H1 (cell line): ENCODE measurements around the gene KRTAP5-6. TPM values are rescaled to one million over a fixed set of nuclear protein-coding genes. Genes with fewer than 3 reads are reported as not detected.

Source experiments
- CTCF ChIA-PET: fragments of 300-600 bp; sonication (Branson Sonifier 250); formaldehyde crosslinking; loops from one replicate; lab custom pipeline; 2021; ENCODE audit not compliant: partially characterized antibody; lab: Charles Lee
- POLR2A ChIA-PET: fragments of 300-600 bp; sonication (Branson Sonifier 250); formaldehyde crosslinking; loops from one replicate; lab custom pipeline; 2021; ENCODE audit warnings: inconsistent platforms; ENCODE audit not compliant: partially characterized antibody; lab: Charles Lee
- DNase-seq, 2 experiments: peaks; one replicate each; pipeline versions ENCODE4 v3.0.0 to v3.0.0-alpha.2; 2010 to 2022; ENCODE audit warnings: low spot score in 2 of 2, low read depth in 1 of 2, mixed read lengths in 1 of 2
- FAIRE-seq: peaks from 2 replicates; lab custom pipeline; 2011; peaks lifted over from hg19 to GRCh38; lab: Jason Lieb, UNC
- H2AFZ ChIP-seq: 2 replicates; pipeline ENCODE4 v1.8.1; 2012; ENCODE audit warnings: low read length, inconsistent platforms
- H2AK5ac ChIP-seq: 2 replicates; pipeline ENCODE4 v1.6.1; 2013; ENCODE audit warnings: low read depth, low read length
- H2BK120ac ChIP-seq: replicated peaks from 2 replicates; pipeline ENCODE3; 2013; ENCODE audit warnings: low read depth, low read length, inconsistent platforms
- H2BK12ac ChIP-seq: 2 replicates; pipeline ENCODE4 v1.6.1; 2013; ENCODE audit warnings: low read depth, low read length
- H2BK15ac ChIP-seq: 2 replicates; pipeline ENCODE4 v1.6.1; 2013; ENCODE audit warnings: low read length
- H2BK20ac ChIP-seq: 2 replicates; pipeline ENCODE4 v1.6.1; 2013; ENCODE audit warnings: low read length
- H2BK5ac ChIP-seq: 2 replicates; pipeline ENCODE4 v1.6.1; 2013; ENCODE audit warnings: low read depth, low read length
- H3K14ac ChIP-seq: 2 replicates; pipeline ENCODE4 v1.6.1; 2013; ENCODE audit warnings: inconsistent platforms; ENCODE audit not compliant: insufficient read length
- H3K18ac ChIP-seq: 2 replicates; pipeline ENCODE4 v1.6.1; 2013; ENCODE audit warnings: low read length; ENCODE audit errors: extremely low read depth
- H3K23ac ChIP-seq: 2 replicates; pipeline ENCODE4 v1.6.1; 2013; ENCODE audit warnings: inconsistent platforms; ENCODE audit not compliant: insufficient read length
- H3K23me2 ChIP-seq: 2 replicates; pipeline ENCODE4 v1.6.1; 2013; ENCODE audit warnings: low read depth, low read length
- H3K27ac ChIP-seq: 2 replicates; pipeline ENCODE4 v1.6.1; 2011; ENCODE audit warnings: low read depth, low read length, inconsistent platforms
- H3K27me3 ChIP-seq, 4 experiments: replicated peaks in 1 of 4; 1 replicate in 1 of 4; 2 replicates in 3 of 4; pipeline versions ENCODE4 v1.6.1 to v1.8.1; 2011 to 2013; ENCODE audit warnings: low read length in 3 of 4, mild to moderate bottlenecking in 3 of 4, inconsistent platforms in 2 of 4, mixed read lengths in 2 of 4, moderate library complexity in 1 of 4; ENCODE audit not compliant: control insufficient read depth in 3 of 4, insufficient read depth in 3 of 4; ENCODE audit errors: extremely low read depth in 1 of 4
- H3K36me3 ChIP-seq, 4 experiments: 2 replicates each; pipeline versions ENCODE4 v1.6.1 to v1.8.1; 2011 to 2013; ENCODE audit warnings: mild to moderate bottlenecking in 4 of 4, low read length in 3 of 4, moderate library complexity in 2 of 4, control low read depth in 1 of 4, inconsistent platforms in 1 of 4; ENCODE audit not compliant: insufficient read depth in 4 of 4, control insufficient read depth in 2 of 4
- H3K4ac ChIP-seq: replicated peaks from 2 replicates; pipeline ENCODE3; 2013; ENCODE audit warnings: low read length, low read depth, mixed read lengths, inconsistent platforms; ENCODE audit not compliant: insufficient read length
- H3K4me1 ChIP-seq, 4 experiments: replicated peaks in 1 of 4; 1 replicate in 1 of 4; 2 replicates in 3 of 4; pipeline versions ENCODE4 v1.6.1 to v1.8.1; 2011 to 2013; ENCODE audit warnings: low read length in 3 of 4, inconsistent platforms in 2 of 4, mixed read lengths in 1 of 4; ENCODE audit not compliant: insufficient read depth in 4 of 4, control insufficient read depth in 3 of 4
- H3K4me2 ChIP-seq, 2 experiments: 2 replicates each; pipeline versions ENCODE4 v1.6.1 to v1.8.1; 2011 to 2013; ENCODE audit warnings: low read depth in 2 of 2, low read length in 2 of 2, control low read depth in 1 of 2, inconsistent platforms in 1 of 2, mild to moderate bottlenecking in 1 of 2; ENCODE audit not compliant: insufficient read depth in 1 of 2
- H3K4me3 ChIP-seq, 4 experiments: fragments of 200-600, 300-600 bp in 1 of 4; sonication (generic), shearing (Covaris generic), sonication (Bioruptor Twin) in 1 of 4; 2 replicates each; pipeline versions ENCODE4 v1.5.1 to v1.8.1; 2011 to 2016; ENCODE audit warnings: low read length in 4 of 4, low read depth in 3 of 4, control low read depth in 2 of 4, inconsistent platforms in 2 of 4, mild to moderate bottlenecking in 2 of 4, mixed read lengths in 1 of 4, moderate library complexity in 1 of 4; ENCODE audit not compliant: insufficient read depth in 2 of 4; ENCODE audit errors: extremely low read depth in 1 of 4
- H3K56ac ChIP-seq: replicated peaks from 2 replicates; pipeline ENCODE3; 2013; ENCODE audit warnings: low read depth, mild to moderate bottlenecking, mixed read lengths, low read length, inconsistent platforms; ENCODE audit not compliant: insufficient read length
- H3K79me1 ChIP-seq: 2 replicates; pipeline ENCODE4 v1.6.1; 2013; ENCODE audit warnings: low read depth, low read length, control low read depth
- H3K79me2 ChIP-seq, 2 experiments: 2 replicates each; pipeline versions ENCODE4 v1.6.1 to v1.8.1; 2012 to 2013; ENCODE audit warnings: low read length in 2 of 2, mild to moderate bottlenecking in 2 of 2, inconsistent platforms in 1 of 2; ENCODE audit not compliant: insufficient read depth in 2 of 2, control insufficient read depth in 1 of 2
- H3K9ac ChIP-seq, 4 experiments: replicated peaks in 1 of 4; 1 replicate in 1 of 4; 2 replicates in 3 of 4; pipeline versions ENCODE4 v1.6.1 to v1.8.1; 2011 to 2013; ENCODE audit warnings: low read depth in 3 of 4, low read length in 3 of 4, control low read depth in 2 of 4, mild to moderate bottlenecking in 2 of 4, moderate library complexity in 2 of 4, inconsistent platforms in 1 of 4; ENCODE audit errors: extremely low read depth in 1 of 4
- H3K9me3 ChIP-seq, 2 experiments: 2 replicates each; pipeline versions ENCODE4 v1.6.1 to v1.8.1; 2012 to 2013; ENCODE audit warnings: mild to moderate bottlenecking in 2 of 2, moderate library complexity in 2 of 2, control low read depth in 1 of 2, inconsistent platforms in 1 of 2, low read depth in 1 of 2, low read length in 1 of 2, mixed read lengths in 1 of 2; ENCODE audit not compliant: insufficient read depth in 2 of 2
- H4K20me1 ChIP-seq, 2 experiments: replicated peaks in 1 of 2; 2 replicates each; pipeline versions ENCODE3 to v1.8.1; 2011 to 2013; ENCODE audit warnings: inconsistent platforms in 2 of 2, low read length in 2 of 2, mild to moderate bottlenecking in 1 of 2; ENCODE audit not compliant: insufficient read depth in 2 of 2, control insufficient read depth in 1 of 2
- H4K5ac ChIP-seq: 2 replicates; pipeline ENCODE4 v1.6.1; 2013; ENCODE audit warnings: low read length, low read depth, mixed read lengths, inconsistent platforms; ENCODE audit not compliant: insufficient read length
- H4K8ac ChIP-seq: 2 replicates; pipeline ENCODE4 v1.8.0; 2013; ENCODE audit warnings: mild to moderate bottlenecking, moderate library complexity, low read length, inconsistent platforms; ENCODE audit not compliant: insufficient read depth; ENCODE audit errors: extremely low read depth
- H4K91ac ChIP-seq: replicated peaks from 2 replicates; pipeline ENCODE3; 2013; ENCODE audit warnings: low read length, mixed read lengths, inconsistent platforms; ENCODE audit not compliant: insufficient read length
- POU5F1 ChIP-seq: IDR thresholded peaks from 2 replicates; pipeline ENCODE4 v1.6.1; 2011; ENCODE audit warnings: low read depth, mild to moderate bottlenecking, low read length, moderate library complexity
- SAP30 ChIP-seq: fragments of 300-600 bp; sonication (generic); IDR thresholded peaks from 2 replicates; pipeline ENCODE4 v1.7.1; 2012; ENCODE audit warnings: low read length, moderate library complexity, mild to moderate bottlenecking, inconsistent platforms; ENCODE audit not compliant: insufficient read depth, insufficient replicate concordance
- WGBS, 2 experiments: shearing (Covaris generic) in 1 of 2; methylation state at CpG; one replicate each; pipeline versions ENCODE4 v1.1.6 to v1.1.7; 2013 to 2015; ENCODE audit warnings: low lambda C conversion rate in 2 of 2, mixed read lengths in 2 of 2, inconsistent platforms in 1 of 2, low coverage in 1 of 2, missing lambda C conversion rate in 1 of 2; ENCODE audit not compliant: insufficient replicate concordance in 2 of 2, insufficient coverage in 1 of 2, insufficient read length in 1 of 2; ENCODE audit errors: extremely low coverage in 1 of 2, missing lambda C conversion rate in 1 of 2; 5-methylcytosine and 5-hydroxymethylcytosine counted together
- polyA plus RNA-seq, 7 experiments: library from polyadenylated mRNA; depleted of rRNA in 3 of 7; stranded (reverse) in 5 of 7; unstranded in 2 of 7; fragments of >200 nt in 5 of 7; fragments of 200-250 nt in 2 of 7; gene quantifications; 1 replicate in 5 of 7; 2 replicates in 1 of 7; 4 replicates in 1 of 7; pipeline versions ENCODE4 v1.2.1 to v1.2.3, GENCODE V29; 2011 to 2013; ENCODE audit warnings: missing spikeins in 2 of 7, mixed read lengths in 2 of 7
- total RNA-seq: library from RNA; stranded (reverse); fragmentation: NEBNext Ultra II Directional; extraction: Animal tissue kit (Norgen Biotek cat#: 25700); gene quantifications from 2 replicates; pipeline ENCODE4 v1.2.1, GENCODE V29; 2021

KRTAP5-6 gene
- total and polyA plus RNA-seq, 2 of the 8 experiments (the other 6 are each of a cell fraction or from before 2014, with no cell fraction given) = not detected

DNA sequence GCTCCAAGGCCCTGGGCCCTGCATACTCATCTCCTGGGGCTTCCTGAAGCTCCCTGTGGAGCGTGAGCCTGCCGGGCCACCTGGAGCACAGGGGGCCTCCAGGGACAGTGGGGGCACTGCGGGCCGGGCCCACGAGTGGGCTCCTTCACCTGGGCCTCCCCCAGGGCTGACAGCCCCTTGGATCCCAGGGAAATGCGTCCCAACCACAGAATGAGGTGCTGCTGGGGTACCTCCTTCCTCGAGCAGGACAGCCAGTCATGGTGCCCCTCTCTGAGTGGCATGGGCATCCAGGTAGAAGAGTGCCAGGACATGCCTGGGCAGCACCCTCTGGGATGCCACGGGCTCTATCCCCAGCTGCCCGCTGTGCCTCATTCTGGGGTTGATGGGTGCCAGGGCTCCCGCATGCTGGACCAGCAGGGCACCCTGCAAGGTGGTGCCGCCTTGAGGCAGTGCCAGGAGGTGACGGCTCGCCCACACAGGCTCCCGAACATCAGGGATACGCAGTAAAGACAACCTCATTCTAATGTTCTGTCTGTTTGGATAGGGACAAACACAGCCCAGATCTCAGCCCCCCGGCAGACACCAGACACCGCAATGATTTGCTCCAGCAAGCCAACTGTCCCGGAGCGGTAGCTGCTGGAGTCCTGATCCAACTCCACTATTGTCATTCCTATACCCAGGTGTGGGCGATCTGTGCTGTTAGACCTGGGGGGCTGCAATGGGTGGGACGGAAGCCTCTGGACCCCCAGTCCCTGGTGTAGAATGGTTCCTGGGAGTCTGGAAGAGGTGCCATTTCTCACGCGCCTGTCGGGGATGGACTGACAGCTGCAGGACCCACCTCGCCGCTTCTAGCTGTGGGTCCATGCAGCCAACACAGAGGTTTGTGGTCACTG, 41.6 kb upstream of the KRTAP5-6 start:
- H3K79me1 ChIP-seq = no peaks in the 10 kb centered on the region
- no peak overlapping the region for H2BK120ac ChIP-seq
- H4K20me1 ChIP-seq = no peaks in the 10 kb centered on the region
- DNase-seq (no peak), FAIRE-seq (no peak)
- H3K27ac ChIP-seq = no peak overlapping the region
- no peak overlapping the region for H2AK5ac ChIP-seq
- H2AFZ ChIP-seq = no peak overlapping the region
- no peak overlapping the region for H3K18ac ChIP-seq
- H3K4me1 ChIP-seq = peaks cover 0 to 6% (median 2%) of the 10 kb centered on the region in 4 experiments; a peak in 3 of 7 replicates
- no peak overlapping the region for H2BK20ac ChIP-seq
- no peak overlapping the region for H3K4ac ChIP-seq
- no peak overlapping the region for H3K9ac ChIP-seq
- H2BK15ac ChIP-seq = no peak overlapping the region
- 0 out of 2 replicates have a peak overlapping the region, but pooled peaks have one; percentile 17 for H2BK12ac ChIP-seq
- H3K36me3 ChIP-seq = no peaks in the 10 kb centered on the region
- H4K5ac ChIP-seq = no peak overlapping the region
- H3K56ac ChIP-seq = no peak overlapping the region
- peak overlapping the region; percentile 66; the same call in 1 of the 2 replicates for H2BK5ac ChIP-seq
- H4K91ac ChIP-seq = peak overlapping the region; percentile 54
- H3K23me2 ChIP-seq = no peaks in the 10 kb centered on the region
- TF ChIP-seq SAP30 (no peak), POU5F1 (no peak)
- H3K4me2 ChIP-seq = no peak overlapping the region
- H3K27me3 ChIP-seq = peaks cover 0 to 9% (median 6%) of the 10 kb centered on the region in 4 experiments; a peak in 4 of 7 replicates
- no peak overlapping the region for H3K4me3 ChIP-seq
- no peak overlapping the region; the same call in 1 of the 2 replicates for H4K8ac ChIP-seq
- no peak overlapping the region for H3K14ac ChIP-seq
- no peaks in the 10 kb centered on the region for H3K9me3 ChIP-seq
- H3K79me2 ChIP-seq = no peaks in the 10 kb centered on the region
- ChIA-PET CTCF (interaction anchor here (3.0 to 10.1 kb wide), 7 partner anchors 23 to 498 kb away, joined by 9 to 166 read pairs (median 35); partner anchors contain the start of gene SYT8), POLR2A (no interaction called here)
- 86% methylated on average over 26 of the region's 26 CpGs; no CpG with 5 or more reads in 1 of the 2 experiments for WGBS, 2 experiments
- no peak overlapping the region for H3K23ac ChIP-seq
